NCI-H526 (cell line): Measurements from ENCODE around the gene TRAPPC2L.
A peak's percentile ranks its signal among the peaks of the same experiment; 100 is the strongest.
"Not testable (repeated sequence)": the region's sequence is repeated elsewhere in the genome, so short reads cannot be mapped to it uniquely, and the experiment has no call there.

Experiments used
- DNase-seq, 2 experiments: peaks; one replicate each; lab custom pipeline; 2025; lab: John Stamatoyannopoulos, UW

TRAPPC2L gene

GRCh38 chr16:88819126-88819525 is 37.8 kb upstream of the TRAPPC2L start:
- no peak for DNase-seq

DNA sequence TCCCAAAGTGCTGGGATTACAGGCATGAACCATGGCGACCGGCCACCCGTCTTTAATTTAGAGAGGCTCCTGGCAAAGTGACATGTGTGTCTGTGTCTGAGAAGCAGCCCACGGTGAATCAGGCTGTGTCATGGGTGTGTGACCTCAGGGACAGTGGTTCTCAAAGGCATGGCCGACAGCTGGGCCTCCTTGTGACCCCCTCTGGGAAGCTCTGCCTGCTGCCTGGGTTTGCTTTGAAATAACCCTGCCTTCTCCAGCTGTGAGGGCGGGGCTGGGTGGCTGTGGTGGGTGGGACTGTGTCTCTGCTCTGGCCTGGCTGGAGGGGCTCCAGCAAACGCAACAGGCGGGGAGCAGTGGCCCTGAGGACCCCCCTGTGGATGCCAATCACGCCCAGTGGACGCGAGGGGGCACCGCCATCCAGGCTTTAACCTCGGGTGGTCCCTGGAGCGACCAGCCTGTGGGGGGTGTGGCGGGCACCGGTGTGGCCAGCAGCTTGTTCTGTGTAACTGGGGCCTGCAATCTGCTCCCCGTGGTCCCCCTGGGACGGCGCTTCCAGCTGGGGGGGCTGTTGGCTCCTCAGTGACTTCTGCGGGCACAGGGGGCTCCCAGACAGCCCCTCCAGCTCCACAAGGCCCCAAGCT is 36.4 kb upstream of the TRAPPC2L start:
- DNase-seq: no peak

DNA sequence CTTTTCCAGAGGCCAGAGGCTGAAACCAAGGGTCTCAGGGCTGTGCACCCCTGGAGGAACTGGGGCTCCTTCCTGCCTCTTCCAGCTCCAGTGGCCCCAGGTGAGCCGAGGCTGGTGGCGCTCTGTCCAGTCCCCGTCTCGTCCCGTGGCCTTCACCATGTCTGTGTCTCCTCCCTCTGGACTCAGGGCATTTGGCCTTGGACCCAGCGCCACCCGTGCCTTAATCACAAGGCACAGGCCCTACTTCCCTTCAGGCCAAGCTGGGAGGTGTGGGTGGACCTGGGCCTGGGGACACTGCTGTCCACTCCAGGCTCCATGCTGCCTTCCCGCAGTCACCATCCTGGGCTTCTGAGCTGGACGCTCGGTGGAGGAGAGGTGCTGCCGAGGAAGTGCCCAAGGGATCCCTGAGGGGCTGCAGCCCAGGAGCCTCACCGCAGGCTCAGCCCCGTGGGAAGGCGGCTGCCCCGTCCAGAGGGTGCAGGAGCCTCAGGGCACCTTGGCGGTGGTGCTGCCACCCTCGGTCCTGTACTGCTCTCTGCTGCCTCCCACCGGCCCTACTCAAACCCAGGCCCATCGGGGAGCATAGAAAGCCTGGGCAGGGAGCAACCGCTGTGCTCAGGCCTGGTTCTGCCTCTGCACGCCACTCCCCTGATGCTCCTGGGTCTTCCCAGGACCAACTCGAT is 35.6 kb upstream of the TRAPPC2L start:
- DNase-seq: peak in 1 of 2 experiments; percentile 29

DNA sequence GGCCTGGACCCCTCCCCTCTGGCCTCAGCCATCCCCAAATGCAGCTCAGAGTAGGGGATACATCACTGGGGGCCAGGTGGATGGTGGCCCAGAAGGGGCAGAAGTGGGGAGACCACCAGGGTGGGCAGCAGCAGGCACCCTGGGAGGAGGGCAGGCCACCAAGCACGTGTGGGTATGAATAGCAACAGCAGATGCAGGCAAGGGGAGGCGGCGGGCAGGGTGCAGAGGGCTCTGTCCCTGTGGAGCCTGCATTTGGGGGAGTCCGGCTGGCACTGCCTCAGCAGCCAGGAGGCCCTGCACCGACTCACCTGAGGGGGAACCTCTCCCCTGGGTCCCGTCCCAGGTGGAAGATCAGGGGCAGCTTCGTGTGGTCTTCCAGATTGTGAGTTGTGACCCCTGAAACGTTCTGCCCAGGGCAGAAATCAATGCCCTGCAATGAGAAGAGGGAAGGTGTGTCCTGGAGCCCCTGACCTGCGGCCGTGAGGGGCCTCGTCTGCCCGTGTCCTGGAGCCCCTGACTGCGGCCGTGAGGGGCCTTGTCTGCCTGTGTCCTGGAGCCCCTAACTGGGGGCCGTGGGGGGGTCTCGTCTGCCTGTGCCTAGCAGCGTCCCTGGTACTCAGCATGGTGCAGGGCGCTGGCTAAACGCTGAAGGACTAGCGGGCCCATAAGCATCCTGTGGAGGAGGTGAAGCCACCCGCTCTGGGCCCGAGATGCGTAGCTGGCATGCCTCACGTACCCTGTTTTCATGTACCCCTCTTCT is 34.5 kb upstream of the TRAPPC2L start:
- DNase-seq: no peak

DNA sequence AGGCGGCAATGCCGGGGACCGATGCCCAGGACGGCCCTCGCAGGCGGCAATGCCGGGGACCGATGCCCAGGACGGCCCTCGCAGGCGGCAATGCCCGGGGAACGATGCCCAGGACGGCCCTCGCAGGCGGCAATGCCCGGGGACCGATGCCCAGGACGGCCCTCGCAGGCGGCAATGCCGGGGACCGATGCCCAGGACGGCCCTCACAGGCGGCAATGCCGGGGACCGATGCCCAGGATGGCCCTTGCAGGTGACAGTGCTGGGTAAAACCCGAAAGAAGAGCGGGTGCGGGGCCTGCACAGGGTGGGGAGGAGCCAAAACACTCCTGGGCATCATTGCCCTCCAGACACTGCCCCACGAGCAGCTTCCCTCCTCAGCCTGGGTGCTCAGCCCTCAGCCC is 33.3 kb upstream of the TRAPPC2L start:
- not testable (repeated sequence) for DNase-seq

DNA sequence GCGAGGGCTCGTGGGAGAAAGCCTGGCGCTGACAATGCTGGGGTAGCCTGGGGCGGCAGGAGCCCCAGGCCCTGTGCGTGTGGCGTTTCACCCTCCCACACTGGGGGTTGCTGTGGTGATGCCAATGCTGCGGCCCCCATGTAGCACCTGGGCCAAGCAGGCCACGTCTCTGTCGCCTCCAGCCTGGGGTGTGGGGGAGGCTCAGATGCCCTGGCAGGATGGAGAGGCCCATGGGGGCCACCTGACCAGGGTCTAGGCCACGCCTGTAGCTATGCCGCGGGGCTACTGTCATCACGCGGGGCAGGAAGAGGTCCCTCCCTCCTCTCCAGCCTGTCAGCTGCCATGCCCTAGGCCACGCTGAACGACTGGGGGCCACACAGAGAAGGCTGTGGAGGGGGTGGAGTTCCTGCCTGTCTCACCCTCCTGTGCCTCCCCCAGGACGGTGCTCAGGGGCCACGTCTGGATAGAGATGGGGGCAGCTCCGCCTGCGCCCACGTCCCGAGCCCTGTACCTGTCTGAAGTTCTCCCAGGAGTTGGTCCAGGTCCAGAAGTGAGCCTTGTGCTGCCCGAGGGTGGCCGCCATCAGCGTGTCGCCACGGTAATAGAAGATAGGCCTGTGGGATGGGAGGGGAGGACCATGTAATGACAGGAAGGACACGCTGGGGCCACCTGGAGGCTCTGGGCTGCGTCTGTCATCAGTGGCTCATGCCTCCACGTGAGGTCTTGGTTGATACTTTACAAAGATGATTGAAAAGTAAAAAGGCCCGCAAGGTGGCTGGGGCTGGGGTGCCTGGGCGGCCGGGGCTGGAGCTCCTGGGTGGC is 32.5 kb upstream of the TRAPPC2L start:
- no peak for DNase-seq

DNA sequence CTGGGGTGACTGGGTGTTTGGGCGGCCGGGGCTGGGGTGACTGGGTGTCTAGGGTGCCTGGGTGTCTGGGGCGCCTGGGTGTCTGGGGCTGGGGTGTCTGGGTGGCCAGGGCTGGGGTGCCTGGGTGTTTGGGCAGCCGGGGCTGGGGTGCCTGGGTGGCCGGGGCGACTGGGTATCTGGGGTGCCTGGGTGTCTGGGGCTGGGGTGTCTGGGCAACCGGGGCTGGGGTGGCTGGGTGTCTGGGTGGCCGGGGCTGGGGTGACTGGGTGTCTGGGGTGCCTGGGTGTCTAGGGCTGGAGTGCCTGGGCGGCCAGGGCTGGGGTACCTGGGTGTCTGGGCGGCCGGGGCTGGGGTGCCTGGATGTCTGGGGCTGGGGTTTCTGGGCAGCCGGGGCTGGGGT is 31.8 kb upstream of the TRAPPC2L start:
- DNase-seq: no peak

GRCh38 chr16:88826070-88826840 is 30.7 kb upstream of the TRAPPC2L start:
- DNase-seq: no peak

- no peak for DNase-seq
These were observed 29.2 kb upstream of the TRAPPC2L start for GRCh38 chr16:88827727-88828126.

GRCh38 chr16:88828711-88829110 is 28.2 kb upstream of the TRAPPC2L start:
- no peak for DNase-seq

GRCh38 chr16:88830258-88830657 is 26.7 kb upstream of the TRAPPC2L start:
- DNase-seq: no peak

GRCh38 chr16:88830783-88831182 is 26.1 kb upstream of the TRAPPC2L start:
- DNase-seq: no peak

- DNase-seq: no peak
These were observed 25.1 kb upstream of the TRAPPC2L start for GRCh38 chr16:88831838-88832237.

DNA sequence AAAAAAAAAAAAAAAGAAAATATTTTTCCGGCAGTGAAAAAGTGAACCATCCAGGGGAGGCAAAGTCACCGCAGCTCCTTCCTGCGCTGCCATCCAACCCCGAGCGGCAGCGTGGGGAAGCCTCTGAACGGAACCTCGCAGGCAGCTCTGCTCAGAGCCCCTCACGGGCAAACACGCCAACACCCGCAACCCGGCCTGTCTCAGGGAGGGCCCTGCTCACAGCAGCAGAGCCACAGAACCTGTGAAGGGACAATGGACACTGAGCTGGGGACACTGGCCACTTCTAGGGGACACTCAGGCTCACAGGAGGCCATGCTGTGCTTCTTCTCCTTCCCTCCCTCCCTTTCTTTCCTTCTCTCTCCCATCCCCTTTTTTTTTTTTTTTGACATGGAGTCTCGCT is 23.8 kb upstream of the TRAPPC2L start:
- DNase-seq: no peak

DNA sequence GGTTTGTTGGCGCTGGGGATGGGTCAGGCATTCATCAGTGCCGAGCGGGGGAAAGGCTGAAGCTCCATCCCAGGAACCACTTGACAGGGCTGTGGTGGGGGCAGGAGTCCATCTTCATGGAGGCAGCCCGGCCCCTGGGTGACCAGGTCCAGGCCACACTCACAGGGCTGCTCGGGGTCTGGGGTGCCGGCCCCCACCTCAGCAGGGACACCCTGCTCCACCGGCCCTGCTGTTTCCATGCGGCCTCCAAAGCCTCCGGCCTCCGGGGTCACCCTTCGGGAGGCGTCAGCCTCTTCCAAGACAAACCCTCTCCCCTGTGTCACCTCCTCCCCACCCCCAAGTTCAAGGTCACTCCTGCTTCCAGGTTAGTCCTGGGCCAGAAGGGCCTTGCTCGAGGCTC is 22.3 kb upstream of the TRAPPC2L start:
- no peak for DNase-seq

DNA sequence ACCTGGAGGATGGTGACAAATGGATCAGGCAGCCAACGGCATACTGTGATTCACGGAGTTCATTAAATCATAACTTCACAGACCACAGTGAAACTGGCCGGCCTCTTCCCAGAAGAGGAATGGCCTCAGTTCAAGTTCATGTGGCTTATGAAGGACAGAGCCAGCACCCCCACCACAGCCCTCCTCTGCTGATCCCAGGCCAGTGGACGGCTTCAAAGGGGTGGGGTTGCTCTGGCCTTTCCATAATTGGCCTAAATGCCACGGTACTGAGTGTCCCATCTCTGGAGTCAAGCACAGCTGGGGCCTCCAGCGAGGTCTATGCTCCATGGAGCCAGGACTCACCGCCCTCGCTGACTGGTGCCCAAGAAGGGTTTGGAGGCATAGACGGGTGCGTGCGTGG is 21.5 kb upstream of the TRAPPC2L start:
- no peak for DNase-seq

DNA sequence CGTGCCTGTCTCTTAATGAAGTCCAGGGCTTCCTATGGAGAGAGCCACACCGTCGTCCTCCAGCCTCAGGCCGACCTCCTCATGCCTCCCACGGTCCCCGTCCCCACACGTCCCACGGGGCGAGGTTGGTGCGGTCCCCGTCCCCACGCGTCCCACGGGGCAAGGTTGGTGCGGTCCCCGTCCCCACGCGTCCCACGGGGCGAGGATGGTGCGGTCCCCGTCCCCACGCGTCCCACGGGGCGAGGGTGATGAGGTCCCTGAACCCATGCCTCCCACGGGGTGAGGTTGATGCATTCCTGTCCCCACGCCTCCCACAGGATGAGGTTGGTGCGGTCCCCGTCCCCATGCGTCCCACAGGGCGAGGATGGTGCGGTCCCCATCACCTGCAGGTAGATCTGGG is 21.1 kb upstream of the TRAPPC2L start:
- DNase-seq: no peak

DNA sequence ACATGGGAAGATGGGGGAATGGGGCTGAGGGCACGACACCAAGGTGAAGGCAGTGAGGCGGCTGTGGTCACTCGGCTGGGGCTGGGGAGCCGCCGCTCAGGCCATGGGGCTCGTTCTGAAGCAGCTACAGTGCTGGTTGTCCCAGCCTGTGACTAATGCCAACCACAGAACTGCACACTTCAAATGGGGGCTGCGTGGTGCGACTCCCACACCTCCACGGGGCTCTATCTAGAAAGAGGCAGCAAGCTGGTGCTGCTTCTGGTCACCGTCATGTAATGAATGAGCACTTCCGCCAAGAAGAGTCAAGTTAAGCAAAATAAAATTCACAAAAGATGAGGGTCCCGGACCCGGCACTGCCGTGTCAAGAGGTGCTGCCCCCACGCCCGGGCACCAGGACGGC is 20.1 kb upstream of the TRAPPC2L start:
- DNase-seq: no peak

DNA sequence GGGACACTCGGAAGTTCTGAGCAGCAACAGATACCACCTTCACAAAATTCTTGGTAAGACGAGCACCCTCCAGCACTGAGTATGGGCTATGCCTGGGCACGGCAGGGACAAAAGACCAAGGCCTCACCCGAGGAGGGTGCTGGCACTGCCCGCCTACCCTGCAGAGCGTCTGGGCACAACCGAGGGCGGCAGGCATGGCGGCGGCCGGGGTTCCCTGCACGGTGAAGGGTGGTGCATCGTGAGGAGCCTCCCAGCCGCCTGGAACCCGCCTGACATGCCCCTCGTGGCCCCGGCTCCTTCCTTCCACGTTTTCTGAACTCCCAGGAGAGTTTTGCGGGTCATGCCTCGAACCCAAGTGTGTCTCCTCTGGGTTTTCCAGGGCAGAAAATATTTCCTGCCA is 19.1 kb upstream of the TRAPPC2L start:
- DNase-seq: no peak

DNA sequence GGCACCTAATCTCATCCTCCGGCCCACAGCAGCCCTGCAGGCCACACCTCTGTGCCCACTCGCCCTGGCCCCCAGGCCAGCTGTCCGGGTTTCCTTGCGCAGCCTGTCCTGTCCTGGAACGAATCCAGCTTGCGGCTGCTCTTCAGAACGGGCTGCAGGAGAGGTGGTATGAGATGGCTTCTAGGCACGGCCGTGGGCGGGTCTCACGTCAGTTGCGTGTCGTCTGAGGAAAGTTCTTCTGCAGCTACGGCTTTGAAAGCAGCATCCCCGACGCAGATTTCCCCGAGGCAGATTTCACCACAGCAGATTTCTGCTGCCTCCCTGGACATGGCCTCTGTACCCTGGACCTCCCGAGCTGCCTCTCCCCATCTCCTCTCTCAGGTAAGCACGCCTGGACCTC is 18.4 kb upstream of the TRAPPC2L start:
- no peak for DNase-seq

GRCh38 chr16:88839026-88839529 is 17.8 kb upstream of the TRAPPC2L start:
- DNase-seq: peak in 1 of 2 experiments; percentile 11
